ENCODE data around the gene THOP1. TPM values are rescaled to one million over a fixed set of nuclear protein-coding genes. Genes with fewer than 3 reads are reported as not detected.

The THOP1 gene
- total RNA-seq, 1 donor from 2014 or later = 28.5 TPM

DNA sequence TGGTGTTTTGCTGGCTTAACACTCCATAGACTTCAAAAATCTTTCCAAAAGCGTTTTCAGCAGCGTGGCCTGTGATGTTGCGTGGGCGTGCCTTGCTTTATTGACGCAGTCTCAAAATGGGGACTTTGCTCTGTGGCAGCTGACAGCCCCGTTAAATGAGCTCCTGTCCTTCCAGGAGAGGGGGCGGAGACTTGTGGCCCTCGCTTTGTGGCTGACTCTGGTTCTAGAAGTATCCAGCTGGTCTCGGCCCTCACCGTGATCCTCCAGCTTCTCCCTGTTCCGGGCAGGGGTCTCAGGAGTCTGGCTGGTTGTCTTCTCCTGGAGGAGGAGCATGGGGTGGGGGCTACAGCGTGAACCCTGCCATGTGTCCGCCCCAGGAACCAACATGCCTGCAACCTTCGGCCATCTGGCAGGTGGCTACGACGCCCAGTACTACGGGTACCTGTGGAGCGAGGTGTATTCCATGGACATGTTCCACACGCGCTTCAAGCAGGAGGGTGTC is 26.0 kb downstream of the THOP1 start:
- no peaks in the 10 kb centered on the region for H3K4me1 ChIP-seq
- no peak overlapping the region for H3K4me3 ChIP-seq
- intact Hi-C loops (cut with DNase I) = no loop called here
- DNase-seq (ENCODE audit: extremely low spot score in 2 of 2) = no peak
- H3K27ac ChIP-seq = no peak overlapping the region
- TF ChIP-seq, protein P1, sequence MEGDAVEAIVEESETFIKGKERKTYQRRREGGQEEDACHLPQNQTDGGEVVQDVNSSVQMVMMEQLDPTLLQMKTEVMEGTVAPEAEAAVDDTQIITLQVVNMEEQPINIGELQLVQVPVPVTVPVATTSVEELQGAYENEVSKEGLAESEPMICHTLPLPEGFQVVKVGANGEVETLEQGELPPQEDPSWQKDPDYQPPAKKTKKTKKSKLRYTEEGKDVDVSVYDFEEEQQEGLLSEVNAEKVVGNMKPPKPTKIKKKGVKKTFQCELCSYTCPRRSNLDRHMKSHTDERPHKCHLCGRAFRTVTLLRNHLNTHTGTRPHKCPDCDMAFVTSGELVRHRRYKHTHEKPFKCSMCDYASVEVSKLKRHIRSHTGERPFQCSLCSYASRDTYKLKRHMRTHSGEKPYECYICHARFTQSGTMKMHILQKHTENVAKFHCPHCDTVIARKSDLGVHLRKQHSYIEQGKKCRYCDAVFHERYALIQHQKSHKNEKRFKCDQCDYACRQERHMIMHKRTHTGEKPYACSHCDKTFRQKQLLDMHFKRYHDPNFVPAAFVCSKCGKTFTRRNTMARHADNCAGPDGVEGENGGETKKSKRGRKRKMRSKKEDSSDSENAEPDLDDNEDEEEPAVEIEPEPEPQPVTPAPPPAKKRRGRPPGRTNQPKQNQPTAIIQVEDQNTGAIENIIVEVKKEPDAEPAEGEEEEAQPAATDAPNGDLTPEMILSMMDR (IDR thresholded peaks at IDR 0.05) = no peak
- TF ChIP-seq POLR2AphosphoS5 (IDR thresholded peaks at IDR 0.05; ENCODE audit: insufficient read depth in 1 of 2, low read depth in 1 of 2) (no peak), POLR2A (IDR thresholded peaks at IDR 0.05) (no peak)
- H3K27me3 ChIP-seq = no peaks in the 10 kb centered on the region
- H3K9me3 ChIP-seq = no peaks in the 10 kb centered on the region
- peaks cover 0 to 25% of the 10 kb centered on the region in 2 donors for H3K36me3 ChIP-seq

DNA sequence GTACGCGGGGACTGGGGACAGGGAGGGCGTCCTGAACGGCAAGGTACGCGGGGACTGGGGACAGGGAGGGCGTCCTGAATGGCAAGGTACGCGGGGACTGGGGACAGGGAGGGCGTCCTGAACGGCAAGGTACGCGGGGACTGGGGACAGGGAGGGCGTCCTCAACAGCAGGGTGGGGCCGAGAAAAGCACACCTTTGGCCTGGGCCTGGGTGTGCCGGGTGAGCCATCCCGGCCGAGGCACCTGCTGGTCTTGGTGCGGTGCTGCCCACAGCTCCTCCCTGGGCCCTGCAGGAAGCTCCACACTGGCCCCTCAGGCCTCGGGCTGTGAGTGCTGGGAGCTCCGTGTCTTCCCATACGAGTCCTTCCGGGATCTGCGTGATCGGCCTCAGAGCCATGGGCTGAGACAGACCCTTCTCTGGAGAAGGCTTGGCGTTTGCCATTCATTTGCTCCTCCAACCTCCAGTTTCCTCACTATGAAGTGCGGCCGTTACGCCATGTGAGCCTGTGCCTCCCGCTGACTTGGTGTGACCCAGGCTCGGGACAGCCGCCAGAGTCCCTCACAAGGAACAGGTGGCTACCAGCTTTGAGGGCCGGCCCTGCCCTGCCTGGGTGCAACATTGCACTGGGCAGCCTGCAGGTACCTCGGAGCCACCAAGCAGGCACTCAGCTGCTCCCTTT is 26.6 kb downstream of the THOP1 start:
- Histone ChIP-seq H3K27ac (no peak overlapping the region), H3K9me3 (no peaks in the 10 kb centered on the region), H3K4me1 (no peaks in the 10 kb centered on the region), H3K36me3 (peaks cover 0 to 24% of the 10 kb centered on the region in 2 donors), H3K4me3 (no peak overlapping the region), H3K27me3 (no peaks in the 10 kb centered on the region)
- intact Hi-C loops (cut with DNase I) = no loop called here
- TF ChIP-seq, protein P1 (IDR thresholded peaks at IDR 0.05) = no peak
- no peak for TF ChIP-seq POLR2AphosphoS5 (IDR thresholded peaks at IDR 0.05; ENCODE audit: insufficient read depth in 1 of 2, low read depth in 1 of 2)
- no peak for TF ChIP-seq POLR2A (IDR thresholded peaks at IDR 0.05)
- no peak for DNase-seq (ENCODE audit: extremely low spot score in 2 of 2)

DNA sequence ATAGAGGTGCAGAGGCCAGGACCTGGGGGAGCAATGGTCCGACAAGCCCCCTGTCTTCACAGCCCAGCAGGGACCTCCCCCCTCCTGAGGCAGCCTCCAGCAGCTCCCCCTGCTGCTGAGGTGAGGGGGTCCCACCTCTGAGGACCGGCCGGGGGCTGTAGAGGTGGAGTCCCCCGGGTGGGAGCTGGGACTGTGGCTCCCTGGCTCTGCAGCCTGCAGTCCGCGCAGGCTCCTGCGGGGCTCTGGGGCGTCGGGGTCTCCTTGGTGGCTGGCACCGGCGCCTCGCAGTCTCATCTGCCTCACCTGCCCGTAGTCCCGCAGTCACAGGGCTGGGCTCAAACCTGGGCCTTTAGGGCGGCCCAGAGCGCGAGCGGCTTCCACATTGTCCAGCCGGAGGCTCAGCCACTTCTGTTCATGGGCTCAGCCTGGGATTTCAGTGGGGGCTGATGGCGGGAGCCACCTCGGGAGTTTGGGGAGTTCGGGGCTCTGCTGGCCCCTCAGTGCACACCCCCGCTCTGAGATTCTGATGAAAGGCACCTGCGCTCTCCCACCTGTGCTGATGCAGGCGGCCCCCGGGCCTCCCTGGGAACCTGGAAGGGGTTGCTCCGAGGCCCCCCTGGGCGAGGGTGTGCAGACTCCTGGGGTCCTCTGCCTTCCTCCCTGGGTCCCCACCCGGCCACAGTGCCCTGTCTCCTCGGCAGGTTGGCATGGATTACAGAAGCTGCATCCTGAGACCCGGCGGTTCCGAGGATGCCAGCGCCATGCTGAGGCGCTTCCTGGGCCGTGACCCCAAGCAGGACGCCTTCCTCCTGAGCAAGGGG is 27.3 kb downstream of the THOP1 start:
- Histone ChIP-seq H3K36me3 (peaks cover 0 to 17% of the 10 kb centered on the region in 2 donors), H3K27ac (no peak overlapping the region), H3K4me3 (no peak overlapping the region), H3K9me3 (no peaks in the 10 kb centered on the region), H3K4me1 (no peaks in the 10 kb centered on the region), H3K27me3 (no peaks in the 10 kb centered on the region)
- no peak for DNase-seq (ENCODE audit: extremely low spot score in 2 of 2)
- TF ChIP-seq POLR2AphosphoS5 (IDR thresholded peaks at IDR 0.05; ENCODE audit: insufficient read depth in 1 of 2, low read depth in 1 of 2) (no peak), POLR2A (IDR thresholded peaks at IDR 0.05) (no peak)
- TF ChIP-seq, protein P1 (IDR thresholded peaks at IDR 0.05) = no peak
- intact Hi-C loops (cut with DNase I) = no loop called here

GRCh38 chr19:2813235-2814160 is 28.2 kb downstream of the THOP1 start:
- H3K9me3 ChIP-seq = no peaks in the 10 kb centered on the region
- H3K36me3 ChIP-seq = peaks cover 0 to 8% of the 10 kb centered on the region in 2 donors
- H3K27ac ChIP-seq = no peak overlapping the region
- no peaks in the 10 kb centered on the region for H3K27me3 ChIP-seq
- H3K4me1 ChIP-seq = no peaks in the 10 kb centered on the region
- TF ChIP-seq, protein P1 (IDR thresholded peaks at IDR 0.05) = no peak
- no peak for TF ChIP-seq POLR2A (IDR thresholded peaks at IDR 0.05)
- no peak for DNase-seq (ENCODE audit: extremely low spot score in 2 of 2)
- intact Hi-C loops (cut with DNase I) = no loop called here
- H3K4me3 ChIP-seq = no peak overlapping the region
